SKM-1 treated with dmso at 0.1 percent for 144 hours (cell line): ENCODE data around the gene TLX1.

Source experiments
- DNase-seq: peaks from one replicate; lab custom pipeline; 2025; ENCODE audit not compliant: unreplicated experiment; lab: John Stamatoyannopoulos, UW

Gene TLX1

GRCh38 chr10:101133489-101134298, 2.6 kb downstream of the TLX1 start:
- DNase-seq = no peak

- no peak for DNase-seq
Measured at GRCh38 chr10:101134299-101135127, 3.4 kb downstream of the TLX1 start.

GRCh38 chr10:101135141-101136006, 4.3 kb downstream of the TLX1 start:
- no peak for DNase-seq

GRCh38 chr10:101136007-101136707, 5.1 kb downstream of the TLX1 start:
- no peak for DNase-seq

GRCh38 chr10:101136708-101137121, 5.6 kb downstream of the TLX1 start:
- no peak for DNase-seq

- DNase-seq = no peak
Measured at GRCh38 chr10:101137271-101137670, 6.2 kb downstream of the TLX1 start.

GRCh38 chr10:101138788-101139420, 7.8 kb downstream of the TLX1 start:
- no peak for DNase-seq

- DNase-seq = no peak
Measured at GRCh38 chr10:101139421-101139911, 8.4 kb downstream of the TLX1 start.

GRCh38 chr10:101140084-101140949, 9.2 kb downstream of the TLX1 start:
- no peak for DNase-seq

- no peak for DNase-seq
Measured at GRCh38 chr10:101140950-101141615, 10.0 kb downstream of the TLX1 start.

GRCh38 chr10:101141616-101142532, 10.8 kb downstream of the TLX1 start:
- peak; percentile 42 for DNase-seq

- DNase-seq = no peak
Measured at GRCh38 chr10:101142533-101143344, 11.6 kb downstream of the TLX1 start.

GRCh38 chr10:101143345-101143630, 12.2 kb downstream of the TLX1 start:
- no peak for DNase-seq

- no peak for DNase-seq
Measured at GRCh38 chr10:101144053-101144452, 13.0 kb downstream of the TLX1 start.

- no peak for DNase-seq
Measured at GRCh38 chr10:101145145-101145544, 14.0 kb downstream of the TLX1 start.

- no peak for DNase-seq
Measured at GRCh38 chr10:101145750-101146391, 14.8 kb downstream of the TLX1 start.
